Muscle of back (tissue), 11 donors: ENCODE results near the gene FYN. TPM values are rescaled to one million over a fixed set of nuclear protein-coding genes. Genes with fewer than 3 reads are reported as not detected.
A peak's percentile ranks its signal among the peaks of the same experiment; 100 is the strongest.
"Not testable (repeated sequence)": the region's sequence is repeated elsewhere in the genome, so short reads cannot be mapped to it uniquely, and the experiment has no call there.

Experiments used
- DNase-seq, 3 donors: peaks; one replicate each; pipeline versions ENCODE4 v3.0.0 to v3.0.0-alpha.2; 2013
- polyA plus RNA-seq, 10 donors: library from polyadenylated mRNA; unstranded; fragments of 120-200 nt; gene quantifications; one replicate each; pipeline ENCODE4 v1.2.1, GENCODE V29; 2013; ENCODE audit not compliant: insufficient read length in 10 of 10

The FYN gene
- polyA plus RNA-seq, 10 donors, result 119 to 184 (median 154) TPM

DNA sequence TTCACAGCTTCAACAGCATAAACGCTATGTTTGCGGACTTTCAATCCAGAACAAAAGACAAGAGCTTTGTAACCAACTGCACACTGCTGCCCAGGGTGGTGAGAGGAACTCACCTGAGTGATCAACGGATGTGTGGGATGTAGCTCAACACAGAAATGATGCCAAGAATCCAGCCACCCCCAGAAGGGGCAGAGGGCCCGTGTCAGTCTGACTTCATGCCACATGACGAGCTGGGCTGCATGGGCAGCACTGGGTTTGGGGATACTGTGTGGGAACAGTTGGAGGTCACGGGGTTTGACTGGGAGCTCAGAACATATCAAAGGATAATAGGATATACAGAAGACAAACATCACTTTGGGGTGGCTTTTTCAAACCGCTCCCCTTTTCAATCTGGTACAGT lies 188.2 kb downstream of the FYN start:
- no peak for DNase-seq

DNA sequence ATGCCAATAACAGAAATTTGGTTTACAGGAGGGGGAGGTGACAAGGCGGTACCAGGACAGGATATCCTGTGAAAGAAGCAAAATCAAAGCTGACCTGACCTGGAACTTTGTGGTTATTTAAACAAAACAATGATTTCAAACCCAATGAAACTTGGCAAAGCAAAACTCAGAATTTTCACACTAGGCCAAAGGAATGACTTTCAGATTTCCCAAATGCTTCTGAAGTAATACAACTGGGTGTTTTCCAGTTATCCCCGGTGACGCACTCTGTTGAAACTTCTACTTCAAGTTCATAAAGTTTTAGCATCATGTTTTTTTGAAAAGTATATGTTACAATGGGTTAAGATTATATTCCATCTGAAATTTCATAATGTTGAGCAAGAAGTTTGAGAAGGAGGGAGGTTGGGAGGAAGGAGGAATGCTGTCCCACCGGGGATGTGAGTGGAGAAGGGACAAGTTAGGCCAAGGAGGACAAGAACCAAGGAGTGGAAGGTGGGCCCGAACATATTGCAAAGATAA lies 189.4 kb downstream of the FYN start:
- peak in 2 of 3 donors; percentile 58 to 63 for DNase-seq

DNA sequence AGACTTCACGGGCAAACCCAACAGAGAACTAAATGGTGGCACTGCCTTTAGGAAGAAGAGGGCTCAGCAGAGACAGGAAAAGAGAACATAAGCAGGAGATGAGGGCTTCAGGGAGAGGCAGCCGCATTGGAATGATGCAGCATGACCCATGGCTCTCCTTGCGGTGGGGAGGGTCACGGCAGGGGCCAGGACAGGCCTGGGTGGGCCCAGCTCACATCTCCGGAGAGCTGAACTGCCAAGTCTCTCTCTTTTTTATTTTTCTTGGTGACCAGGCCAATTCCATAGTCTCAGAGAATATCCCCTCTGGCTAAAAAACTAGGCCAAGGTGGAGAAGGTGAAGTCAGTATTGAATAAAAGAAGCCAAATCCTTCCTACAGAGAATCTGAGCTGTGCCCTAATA lies 190.1 kb downstream of the FYN start:
- no peak for DNase-seq

DNA sequence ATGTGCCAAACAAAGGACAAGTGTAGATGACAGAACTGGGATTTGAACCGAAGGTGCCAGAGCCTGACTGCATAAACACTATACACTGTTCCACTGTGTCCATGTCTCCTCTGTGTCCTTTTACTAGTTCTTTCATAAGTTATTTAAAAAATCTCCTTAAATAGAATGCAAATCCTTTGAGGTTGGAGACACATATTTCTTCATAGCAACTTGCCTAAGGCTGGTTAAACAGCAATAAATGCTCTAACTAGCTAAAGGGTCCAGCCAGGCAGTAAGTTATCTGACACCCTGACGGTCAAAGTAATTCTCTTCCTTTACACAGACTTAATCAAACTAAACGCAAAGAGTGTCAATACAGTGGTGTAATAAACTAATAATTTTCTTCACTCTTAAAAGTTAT lies 191.4 kb downstream of the FYN start:
- DNase-seq, result no peak

DNA sequence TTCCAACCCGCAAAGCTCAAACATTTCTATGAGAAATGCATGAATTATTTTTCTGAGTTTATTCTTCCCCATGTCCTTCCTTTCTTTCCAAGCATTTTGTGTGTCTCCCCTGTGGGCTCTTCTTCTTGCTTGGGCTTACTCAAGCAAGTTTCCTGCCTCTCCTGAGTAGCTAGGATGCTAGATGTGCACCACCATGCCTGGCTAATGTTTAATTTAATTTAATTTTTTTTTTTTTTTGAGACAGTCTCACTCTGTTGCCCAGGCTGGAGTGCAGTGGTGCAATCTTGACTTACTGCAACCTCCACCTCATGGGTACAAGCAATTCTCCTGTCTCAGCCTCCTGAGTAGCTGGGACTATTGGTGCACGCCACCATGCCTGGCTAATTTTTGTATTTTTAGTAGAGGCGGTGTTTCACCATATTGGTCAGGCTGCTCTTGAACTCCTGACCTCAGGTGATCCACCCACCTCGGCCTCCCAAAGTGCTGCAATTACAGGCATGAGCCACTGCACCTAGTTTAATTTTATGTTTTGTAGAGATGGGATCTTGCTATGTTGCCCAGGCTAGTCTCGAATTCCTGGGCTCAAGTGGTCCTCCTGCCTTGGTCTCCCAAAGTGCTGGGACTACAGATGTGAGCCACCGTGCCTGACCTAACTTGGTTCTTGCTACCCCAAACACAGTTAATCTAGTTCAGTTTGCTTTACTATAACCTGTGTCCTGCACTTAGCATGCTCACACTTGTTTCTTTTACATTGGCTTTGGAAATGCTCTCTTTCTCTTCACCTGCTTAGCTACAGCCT lies 192.2 kb downstream of the FYN start:
- not testable (repeated sequence) for DNase-seq

DNA sequence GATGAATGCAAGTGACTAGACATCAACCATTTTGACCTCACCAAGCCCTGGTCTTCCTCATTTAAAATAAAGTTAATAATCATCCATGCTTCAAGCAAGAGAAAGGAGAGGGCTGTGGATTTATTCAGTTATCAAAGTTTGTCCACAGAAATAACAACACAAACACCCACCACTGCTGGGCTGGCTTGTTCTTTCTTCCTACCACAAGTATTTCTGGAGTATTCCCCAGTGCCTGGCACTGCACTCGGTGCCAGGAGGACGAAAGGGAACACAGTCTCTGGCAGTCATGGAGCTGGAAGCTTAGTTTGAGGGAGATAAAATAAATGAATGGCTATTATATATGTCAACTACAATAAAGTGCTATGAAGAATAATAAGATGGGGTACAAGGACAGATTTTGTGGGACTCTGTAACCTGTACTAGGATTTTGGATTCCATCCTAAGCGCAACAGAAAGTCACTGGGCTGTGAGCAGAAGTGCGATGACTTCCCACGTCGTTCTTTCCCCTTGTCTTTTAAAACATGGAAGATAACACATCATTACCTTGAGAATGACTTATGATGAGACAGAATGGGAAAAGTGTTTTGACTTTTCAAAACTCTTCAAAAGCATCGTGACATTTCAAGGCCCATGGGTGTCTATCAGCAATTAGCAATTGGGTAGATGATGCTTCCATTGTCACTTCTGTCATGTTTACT lies 193.1 kb downstream of the FYN start:
- no peak for DNase-seq

DNA sequence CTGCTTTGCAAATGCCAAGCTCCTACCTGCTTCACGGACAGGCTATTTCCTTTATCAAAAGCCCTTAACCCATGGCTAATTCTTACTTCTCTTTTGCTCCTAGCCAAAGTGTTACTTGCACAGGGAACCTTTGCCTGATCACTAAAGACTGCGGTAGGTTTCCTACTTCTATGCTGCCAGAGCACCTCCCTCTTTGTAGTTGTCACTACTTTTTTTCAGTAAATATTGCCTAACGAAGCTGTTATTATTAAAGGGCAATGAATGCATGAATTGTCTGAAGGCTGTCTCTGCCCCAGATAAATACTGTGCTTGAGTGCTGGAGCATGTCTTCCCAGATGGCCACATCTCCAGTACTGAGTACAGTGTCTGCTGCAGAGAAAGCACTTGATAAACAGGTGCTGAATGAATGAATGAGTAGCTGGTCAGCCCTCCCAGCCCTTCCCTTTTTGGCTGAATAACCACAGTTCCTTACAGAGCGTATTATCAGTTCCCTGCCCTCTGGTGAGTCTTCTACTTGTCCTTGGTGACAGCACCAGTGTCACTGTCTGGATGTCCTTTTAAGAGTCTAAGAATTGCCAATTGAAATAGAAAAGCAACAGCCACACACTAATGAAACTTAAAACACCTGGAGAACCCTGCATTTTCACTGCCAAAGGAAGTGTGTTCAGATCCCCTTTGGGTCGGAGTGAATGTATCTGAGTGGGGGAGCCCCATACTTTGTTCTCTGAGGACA lies 194.0 kb downstream of the FYN start:
- DNase-seq, result no peak

DNA sequence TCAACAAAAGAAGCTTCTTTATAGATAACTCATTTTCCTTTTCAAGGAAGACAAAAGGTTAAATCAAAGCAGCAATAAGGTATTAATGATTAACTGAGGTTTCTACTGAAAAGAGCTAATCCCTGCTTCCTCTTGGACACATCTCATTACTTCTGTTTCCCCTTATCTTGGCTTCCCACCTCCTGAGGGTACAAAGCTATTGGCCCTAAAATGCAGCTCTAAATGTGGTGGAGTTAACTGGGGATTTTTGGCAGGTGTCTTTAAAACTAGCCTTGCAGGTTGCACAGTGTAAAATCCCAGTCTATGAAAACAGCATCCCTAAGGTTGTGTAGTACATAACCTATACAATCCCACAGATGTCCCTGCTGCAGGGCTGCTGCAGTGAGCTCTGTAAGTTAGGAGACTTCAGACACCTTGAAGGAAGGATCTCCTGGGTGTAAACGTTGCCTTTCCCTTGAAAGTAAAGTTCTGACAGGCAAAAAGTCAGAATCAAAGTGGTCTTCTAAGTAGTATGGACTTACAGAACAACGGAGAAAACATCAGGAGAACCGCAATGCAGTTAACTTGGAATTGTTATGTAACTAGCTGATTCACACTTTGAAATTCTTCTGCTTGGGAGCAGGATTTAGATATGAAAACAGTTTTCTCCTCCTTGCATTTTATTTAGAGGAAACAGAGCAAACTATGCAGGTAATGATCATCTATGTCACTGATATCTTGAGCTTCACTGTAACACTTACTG lies 195.8 kb downstream of the FYN start:
- no peak for DNase-seq

DNA sequence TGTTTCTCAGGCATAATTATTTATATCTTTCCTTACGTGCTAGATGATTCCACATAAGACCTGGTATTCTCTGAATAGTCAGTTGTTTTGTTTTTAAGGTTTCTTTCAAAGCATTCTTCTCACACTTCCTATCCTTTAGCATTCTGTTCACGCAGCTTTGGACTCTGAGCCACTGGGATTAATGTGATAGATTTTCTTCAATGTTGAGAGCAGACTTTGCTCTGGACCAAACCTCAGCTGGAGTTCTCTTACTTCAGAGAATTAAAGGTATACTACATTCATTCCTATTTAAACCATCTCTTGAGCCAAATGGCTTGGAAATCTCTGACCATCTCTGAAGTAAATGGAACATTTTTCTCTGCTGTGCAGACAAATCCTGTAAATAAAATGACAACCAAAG lies 196.9 kb downstream of the FYN start:
- no peak for DNase-seq

DNA sequence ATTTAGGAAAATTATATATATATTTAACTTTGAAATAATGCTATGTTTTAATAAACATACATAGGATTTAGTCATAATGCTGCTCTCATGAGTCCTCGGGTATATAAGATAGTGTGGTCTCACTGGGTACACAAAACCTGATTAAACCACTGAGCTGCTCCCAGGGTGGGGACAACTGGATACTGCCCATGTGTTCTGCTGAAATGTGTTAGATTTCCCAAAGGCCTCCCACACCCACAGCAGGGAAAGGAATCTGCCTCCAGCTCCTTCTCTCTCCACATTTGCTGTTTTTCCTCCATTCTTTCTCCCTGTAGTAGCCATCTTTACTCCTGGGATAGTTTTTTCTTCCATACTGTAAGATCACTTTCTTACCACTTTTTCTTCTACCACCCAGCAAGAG lies 198.4 kb downstream of the FYN start:
- no peak for DNase-seq

DNA sequence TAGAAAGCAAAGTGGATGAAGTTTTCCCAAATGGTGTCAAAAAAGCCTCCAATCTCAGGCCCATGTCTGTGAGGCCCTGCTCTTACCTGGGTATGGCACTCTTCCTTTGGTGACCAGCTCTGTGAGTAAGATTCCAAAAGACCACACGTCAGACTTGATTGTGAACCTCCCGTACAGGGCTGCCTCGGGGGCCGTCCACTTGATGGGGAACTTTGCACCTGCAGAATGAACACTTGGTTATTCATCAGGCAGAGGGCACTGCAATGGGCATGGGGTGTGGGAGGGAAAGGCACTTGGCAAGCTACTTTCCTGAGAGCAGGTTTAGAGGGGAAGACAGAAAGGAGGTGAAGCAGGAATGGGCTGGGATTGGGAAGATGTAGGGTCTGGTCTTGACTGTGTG lies 198.8 kb downstream of the FYN start:
- DNase-seq, result no peak

DNA sequence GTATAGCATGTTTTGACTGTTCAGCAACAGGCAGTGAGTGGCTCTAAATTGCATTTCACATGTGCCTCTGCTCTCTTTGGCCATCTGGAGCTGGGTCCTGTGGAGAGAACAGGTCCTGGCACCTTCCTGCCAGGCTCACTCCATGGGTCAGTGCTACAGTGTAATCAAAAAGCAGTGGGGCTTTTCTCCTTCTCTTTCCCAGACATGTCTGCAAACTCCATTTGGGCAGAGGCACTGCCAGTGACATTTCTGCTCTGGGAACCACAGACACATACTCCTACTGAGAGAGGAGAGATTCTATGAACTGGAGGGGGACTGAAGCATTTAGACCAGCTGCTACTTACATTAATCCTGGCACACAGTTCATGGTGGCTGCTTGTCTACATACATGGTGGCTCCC lies 199.3 kb downstream of the FYN start:
- no peak for DNase-seq

DNA sequence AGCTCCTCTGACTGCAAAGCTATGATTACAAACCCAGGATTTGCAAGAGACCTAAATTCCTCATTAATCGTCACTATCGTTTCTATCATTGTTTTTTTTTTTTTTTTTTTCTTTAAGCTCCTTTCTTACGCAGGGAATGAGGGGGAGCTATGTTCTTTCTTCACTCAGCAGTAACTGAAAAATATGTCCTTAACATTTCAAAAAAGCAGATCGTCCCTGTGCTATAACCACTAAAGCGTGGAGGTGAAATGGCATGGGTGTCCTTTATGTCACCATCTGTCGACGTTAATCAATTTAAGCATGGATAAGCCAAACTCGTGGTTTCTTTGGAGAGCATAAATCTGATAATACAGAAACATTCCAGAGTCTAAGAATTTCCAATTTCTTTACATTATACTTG lies 199.7 kb downstream of the FYN start:
- DNase-seq, result no peak

DNA sequence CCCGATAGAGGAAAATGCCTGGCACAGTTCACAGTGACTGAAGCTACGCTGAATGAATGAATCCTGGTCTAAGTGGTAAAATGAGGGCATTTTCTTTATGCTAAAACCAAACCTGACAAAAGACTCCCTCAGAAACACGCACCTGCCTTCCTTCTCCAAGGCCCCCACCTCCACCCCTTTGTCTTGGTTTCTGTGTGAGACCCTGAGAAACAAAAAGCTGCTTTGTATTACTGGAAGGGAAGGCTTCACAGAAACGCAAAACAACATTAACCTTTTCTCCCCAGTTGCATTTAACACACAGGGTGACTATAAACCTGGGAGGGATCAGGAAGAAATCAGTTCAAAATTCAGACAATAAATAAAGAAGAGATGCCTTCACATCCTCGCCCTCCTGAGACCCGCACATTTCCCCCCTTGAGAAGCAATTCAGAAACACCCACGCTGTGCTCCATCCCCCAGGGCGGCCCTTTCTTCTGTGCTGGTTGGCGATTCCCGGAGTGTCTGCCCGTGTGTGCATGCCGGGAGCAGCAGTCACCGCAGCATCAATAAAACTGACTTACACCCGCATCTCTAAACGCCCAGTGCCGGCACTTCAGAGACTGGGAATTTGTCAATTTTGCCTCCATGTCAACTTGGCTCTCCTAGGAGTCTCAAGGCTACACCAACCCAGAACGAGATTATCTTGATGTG lies 200.3 kb downstream of the FYN start:
- DNase-seq, result no peak

DNA sequence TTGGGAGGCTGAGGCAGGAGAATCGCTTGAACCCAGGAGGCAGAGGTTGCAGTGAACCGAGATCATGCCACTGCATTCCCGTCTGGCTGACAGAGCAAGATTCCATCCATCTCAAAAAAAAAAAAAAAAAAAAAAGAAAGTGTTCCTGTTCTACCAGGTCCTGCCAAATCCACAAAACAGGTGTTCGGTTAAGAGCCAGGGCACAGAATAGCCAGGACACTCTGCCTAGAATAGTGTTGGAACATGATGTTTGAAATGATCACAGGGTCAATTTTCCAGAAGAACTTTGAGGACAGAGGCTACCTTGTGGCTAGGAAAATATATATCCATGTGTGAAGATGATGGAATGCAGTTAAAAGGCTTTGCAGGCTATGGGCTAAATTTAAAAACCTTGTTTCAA lies 203.9 kb downstream of the FYN start:
- peak in 1 of 3 donors; percentile 30 for DNase-seq

DNA sequence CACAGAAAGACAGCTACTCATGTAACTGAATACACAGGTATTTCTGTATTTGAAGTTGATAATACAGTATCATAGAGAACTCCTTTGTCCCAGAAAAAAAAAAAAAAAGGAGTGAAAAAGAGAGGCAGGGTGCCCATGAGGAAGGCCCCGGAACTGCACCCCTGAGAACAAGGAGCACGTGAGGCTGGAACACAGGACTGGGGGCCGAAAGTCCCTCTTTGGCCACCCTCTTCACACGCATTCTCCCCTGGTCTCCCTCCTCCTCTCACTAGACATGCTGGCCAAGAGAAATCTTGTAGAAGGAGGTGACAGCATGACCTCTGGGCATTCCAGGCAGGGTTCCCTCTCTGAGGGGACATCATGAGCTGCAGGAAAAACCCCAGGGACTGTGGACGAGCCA lies 204.8 kb downstream of the FYN start:
- peak in 1 of 3 donors; percentile 30 for DNase-seq

DNA sequence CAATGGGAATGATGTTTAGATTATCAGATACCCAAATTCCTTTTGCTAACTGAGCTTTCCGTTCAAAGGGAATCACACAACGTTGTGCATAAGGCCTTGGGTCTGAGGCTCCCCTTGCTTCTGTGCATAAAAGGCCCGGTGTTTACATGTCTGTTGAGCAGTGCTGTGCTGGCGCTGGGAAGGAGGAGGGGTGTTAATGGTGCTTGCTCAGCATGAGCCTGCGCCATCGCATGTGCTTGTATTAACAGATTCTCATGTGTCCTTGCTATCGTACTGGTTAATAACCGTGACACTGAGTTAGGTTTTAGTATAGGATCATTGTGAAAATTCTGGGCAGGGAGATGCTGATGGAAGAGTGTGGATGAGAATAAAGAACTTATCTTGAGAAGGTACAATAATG lies 205.3 kb downstream of the FYN start:
- peak in 1 of 3 donors; percentile 26 for DNase-seq

DNA sequence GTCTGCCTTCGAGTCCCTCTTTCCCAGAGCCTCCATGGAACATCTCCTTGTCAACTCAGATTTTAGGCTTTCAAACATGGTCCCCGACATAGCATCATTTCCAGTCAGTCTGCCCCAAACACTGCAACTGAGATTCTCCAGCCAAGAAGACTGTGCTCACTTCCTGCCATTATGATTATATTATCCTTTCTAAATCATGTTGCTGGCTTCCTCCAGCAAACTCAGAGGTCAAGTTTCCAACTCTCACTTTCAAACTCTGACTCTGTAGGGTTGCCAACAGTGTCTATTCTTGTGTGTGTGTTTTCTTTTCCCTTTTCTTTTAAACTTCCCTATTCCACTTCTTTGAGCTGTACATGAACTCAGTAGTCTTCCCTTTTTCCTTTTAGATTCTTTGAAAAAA lies 206.4 kb downstream of the FYN start:
- peak in 2 of 3 donors; percentile 56 to 77 for DNase-seq

DNA sequence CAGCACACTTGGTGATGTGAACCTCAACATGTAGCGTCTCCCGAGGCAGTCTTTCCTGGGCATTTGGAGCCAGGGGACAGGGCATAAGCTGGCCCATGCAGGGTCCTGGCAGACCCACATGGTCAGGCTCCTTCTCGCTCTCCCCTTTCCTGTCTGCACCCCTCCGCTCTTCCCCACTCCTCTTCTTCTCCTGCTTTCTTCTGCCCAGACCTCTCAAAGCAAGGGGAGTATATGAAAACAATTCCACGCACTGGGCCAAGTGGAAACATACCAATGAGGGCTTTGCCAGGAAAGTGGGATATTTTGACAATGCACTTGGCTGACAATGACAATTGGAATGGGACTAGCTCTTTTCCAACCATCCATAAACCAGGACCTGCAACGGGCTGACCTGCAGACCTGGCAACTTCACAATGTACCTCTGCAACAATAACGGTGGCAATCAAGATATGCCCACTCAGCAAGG lies 208.7 kb downstream of the FYN start:
- DNase-seq, result peak; percentile 44 to 89 (median 72)

DNA sequence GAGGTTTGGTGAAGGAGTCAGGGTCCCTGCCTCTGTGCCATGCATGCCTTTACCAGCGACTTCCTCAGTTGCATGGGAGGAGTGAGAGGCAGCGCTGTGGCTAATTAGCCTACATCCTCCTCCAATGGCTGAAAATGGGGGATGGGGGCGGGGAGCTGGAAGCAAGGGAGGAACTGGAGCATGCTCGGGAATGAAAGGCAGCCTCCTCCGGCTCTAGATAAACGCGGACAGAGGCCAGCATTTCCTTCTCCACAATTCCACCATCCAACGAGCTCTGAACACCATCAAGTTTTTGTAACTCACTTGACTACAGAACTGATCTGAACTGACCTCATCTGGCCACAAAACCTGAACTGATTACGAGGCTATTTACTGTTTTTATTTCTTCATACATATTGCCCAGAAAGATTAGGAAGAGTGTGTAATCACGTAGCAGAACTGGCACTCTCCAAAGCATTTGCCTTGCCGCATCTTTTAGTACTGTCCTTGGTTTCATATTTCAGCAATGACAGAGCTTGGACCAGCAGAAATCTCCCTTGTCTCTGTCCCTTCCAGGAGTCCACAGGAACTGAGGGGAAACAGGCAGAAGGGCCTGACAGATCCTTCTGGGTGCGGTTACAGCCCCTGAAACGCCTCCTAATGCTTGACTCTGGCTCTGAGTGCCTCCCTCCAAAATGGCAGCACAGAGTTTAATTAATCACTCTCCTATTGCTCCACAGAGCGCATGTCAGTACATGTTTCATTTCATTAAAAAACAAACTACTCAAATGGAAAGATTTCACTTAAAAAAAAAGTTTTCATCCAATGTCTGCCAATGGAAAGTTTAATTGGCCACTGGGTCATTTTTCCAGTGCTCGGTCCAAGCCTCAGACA lies 209.3 kb downstream of the FYN start:
- DNase-seq, result peak; percentile 66 to 90 (median 80)
